ENCODE measurements around the gene LRRC8D. TPM values are rescaled to one million over a fixed set of nuclear protein-coding genes. Genes with fewer than 3 reads are reported as not detected.

The LRRC8D gene
- total RNA-seq, 1 donor from 2014 or later = 42.1 TPM

DNA sequence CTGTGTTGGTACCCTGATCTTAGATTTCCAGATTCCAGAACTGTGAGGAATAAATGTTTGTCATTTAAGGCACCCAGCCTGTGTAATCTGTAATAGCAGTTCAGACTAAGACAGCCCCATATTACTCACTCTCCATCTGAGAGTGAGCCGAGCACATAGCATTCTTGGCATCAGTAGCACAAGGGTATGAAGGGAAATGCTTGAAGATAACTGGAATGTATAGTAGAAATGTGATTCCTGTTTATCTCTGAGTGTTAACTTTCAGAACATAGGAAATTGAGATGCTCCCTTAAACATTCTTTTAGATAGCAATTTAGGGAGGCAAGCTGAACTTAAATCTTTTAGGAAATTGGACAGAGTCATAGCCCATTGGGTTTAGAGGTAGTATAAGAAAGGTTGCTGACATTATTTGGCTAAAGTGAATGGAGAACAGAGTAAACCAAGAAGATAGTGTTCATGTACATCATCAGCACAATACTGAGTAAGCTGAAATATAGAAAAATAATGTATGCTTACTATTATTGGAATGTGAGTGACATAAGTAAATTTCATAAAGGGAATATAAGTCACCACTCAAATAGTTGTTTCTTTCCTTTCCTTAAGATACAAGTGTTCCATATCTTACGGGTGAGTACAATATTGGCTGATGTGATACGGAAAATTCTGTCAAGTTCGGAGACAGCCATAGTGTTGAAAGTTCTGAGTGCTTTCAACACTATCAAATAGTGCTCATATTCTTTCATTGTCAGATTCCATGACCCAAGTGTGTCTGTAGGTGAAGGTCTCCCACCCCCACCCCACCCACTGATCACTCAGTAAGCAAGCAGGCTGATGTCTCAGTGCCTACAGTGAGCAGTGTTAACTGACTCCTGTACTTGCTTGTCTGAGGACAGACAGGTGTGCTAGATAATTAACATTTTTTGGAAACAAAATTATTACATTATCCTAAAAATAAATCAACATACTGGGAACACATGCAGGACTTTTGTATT, 73.7 kb downstream of the LRRC8D start:
- TF ChIP-seq, protein P1, sequence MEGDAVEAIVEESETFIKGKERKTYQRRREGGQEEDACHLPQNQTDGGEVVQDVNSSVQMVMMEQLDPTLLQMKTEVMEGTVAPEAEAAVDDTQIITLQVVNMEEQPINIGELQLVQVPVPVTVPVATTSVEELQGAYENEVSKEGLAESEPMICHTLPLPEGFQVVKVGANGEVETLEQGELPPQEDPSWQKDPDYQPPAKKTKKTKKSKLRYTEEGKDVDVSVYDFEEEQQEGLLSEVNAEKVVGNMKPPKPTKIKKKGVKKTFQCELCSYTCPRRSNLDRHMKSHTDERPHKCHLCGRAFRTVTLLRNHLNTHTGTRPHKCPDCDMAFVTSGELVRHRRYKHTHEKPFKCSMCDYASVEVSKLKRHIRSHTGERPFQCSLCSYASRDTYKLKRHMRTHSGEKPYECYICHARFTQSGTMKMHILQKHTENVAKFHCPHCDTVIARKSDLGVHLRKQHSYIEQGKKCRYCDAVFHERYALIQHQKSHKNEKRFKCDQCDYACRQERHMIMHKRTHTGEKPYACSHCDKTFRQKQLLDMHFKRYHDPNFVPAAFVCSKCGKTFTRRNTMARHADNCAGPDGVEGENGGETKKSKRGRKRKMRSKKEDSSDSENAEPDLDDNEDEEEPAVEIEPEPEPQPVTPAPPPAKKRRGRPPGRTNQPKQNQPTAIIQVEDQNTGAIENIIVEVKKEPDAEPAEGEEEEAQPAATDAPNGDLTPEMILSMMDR (IDR thresholded peaks at IDR 0.05; ENCODE audit: unreplicated experiment) = no peak
- Mint-ChIP-seq H3K36me3 (ENCODE audit: insufficient read depth) (peaks cover 7% of the 10 kb centered on the region), H3K27me3 (no peaks in the 10 kb centered on the region), H3K4me1 (ENCODE audit: low read depth) (peaks cover 6% of the 10 kb centered on the region), H3K4me3 (ENCODE audit: low read depth) (no peak overlapping the region), H3K9me3 (ENCODE audit: low read depth) (no peaks in the 10 kb centered on the region), H3K27ac (peak overlapping the region; percentile 65)
- no peak for DNase-seq (ENCODE audit: low spot score, unreplicated experiment)

DNA sequence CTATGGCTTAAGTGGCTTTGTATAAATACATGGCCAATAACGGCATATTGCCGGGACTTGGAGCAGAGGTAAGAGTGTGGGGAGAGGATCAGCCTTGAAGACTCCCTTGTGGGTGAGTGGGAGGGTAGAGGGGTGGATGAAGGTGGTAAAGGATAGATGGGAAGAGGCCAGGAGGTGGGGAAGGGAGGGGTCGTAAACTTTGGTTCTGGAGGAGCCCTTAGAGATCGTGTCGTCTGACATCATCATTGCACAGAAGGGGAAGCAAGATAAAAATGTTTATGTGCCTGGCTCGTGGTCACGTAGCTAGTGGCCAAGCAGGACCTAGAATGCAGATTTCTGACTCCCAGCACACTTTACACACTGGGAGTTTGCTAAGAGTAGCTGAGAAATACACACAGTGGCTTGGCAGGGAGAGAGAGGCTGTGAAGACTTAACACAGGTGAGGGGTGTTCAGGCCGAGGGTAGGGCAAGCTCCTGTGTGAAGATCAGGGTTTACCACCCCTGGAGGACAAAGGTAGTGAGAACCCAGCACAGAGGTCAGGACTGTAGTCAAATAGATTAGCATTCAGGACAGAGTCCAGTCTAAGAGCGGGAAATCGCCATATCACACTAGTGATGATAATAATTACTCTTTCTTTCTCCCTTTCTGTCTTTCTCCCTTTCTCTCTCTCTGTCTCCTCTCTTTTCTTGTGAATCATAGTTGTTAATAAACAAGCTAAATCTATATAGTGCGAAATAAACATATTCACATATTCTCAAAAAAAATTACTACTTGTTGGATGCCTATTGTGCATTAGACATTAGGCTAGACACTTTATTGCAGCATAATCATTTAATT, 75.5 kb downstream of the LRRC8D start:
- Mint-ChIP-seq H3K9me3 (ENCODE audit: low read depth) (no peaks in the 10 kb centered on the region), H3K4me3 (ENCODE audit: low read depth) (no peak overlapping the region), H3K4me1 (ENCODE audit: low read depth) (peaks cover 15% of the 10 kb centered on the region), H3K36me3 (ENCODE audit: insufficient read depth) (peaks cover 4% of the 10 kb centered on the region), H3K27me3 (no peaks in the 10 kb centered on the region), H3K27ac (no peak overlapping the region)
- TF ChIP-seq, protein P1 (IDR thresholded peaks at IDR 0.05; ENCODE audit: unreplicated experiment) = no peak
- no peak for DNase-seq (ENCODE audit: low spot score, unreplicated experiment)

DNA sequence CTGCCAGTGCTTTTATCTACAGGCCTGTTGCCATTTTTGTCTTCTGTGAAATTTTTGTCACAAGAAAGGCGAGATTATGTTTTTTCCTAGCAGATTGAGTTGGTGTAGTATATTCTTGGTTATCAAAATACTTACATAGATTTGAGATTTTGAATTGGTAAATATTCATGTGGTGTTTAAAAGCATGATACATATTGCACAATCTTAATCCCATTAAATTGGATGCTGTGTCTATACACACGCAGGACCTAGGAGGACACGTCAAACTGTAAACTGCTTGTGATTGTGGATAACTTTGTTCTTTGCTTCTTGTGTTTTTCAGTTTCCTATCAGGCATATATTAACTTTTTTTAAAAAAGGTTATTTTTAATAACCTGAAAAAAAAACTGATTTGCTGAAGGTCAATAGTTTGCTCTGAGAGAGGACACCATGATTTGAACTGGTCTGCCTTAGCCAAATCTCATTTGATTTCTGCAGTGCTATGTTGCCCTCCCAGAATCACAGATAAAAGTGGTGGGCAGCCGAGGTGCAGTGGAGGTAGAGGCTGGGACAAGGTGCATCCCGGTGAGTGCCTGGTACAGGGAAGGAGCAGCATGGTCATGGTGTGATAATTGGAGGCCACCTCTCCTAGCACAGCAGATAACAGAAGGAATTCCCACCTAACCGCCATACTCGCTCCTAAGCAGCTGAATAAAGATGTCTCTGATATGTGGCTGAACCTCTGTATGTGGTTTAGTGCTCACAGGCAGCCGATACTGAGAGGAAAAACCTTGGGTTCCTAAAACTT, 76.7 kb downstream of the LRRC8D start:
- peaks cover 23% of the 10 kb centered on the region for H3K4me1 Mint-ChIP-seq (ENCODE audit: low read depth)
- H3K27ac Mint-ChIP-seq = no peak overlapping the region
- peaks cover 1% of the 10 kb centered on the region for H3K36me3 Mint-ChIP-seq (ENCODE audit: insufficient read depth)
- no peaks in the 10 kb centered on the region for H3K27me3 Mint-ChIP-seq
- TF ChIP-seq, protein P1 (IDR thresholded peaks at IDR 0.05; ENCODE audit: unreplicated experiment) = no peak
- no peak for DNase-seq (ENCODE audit: low spot score, unreplicated experiment)
- H3K4me3 Mint-ChIP-seq (ENCODE audit: low read depth) = no peak overlapping the region
- H3K9me3 Mint-ChIP-seq (ENCODE audit: low read depth) = no peaks in the 10 kb centered on the region

DNA sequence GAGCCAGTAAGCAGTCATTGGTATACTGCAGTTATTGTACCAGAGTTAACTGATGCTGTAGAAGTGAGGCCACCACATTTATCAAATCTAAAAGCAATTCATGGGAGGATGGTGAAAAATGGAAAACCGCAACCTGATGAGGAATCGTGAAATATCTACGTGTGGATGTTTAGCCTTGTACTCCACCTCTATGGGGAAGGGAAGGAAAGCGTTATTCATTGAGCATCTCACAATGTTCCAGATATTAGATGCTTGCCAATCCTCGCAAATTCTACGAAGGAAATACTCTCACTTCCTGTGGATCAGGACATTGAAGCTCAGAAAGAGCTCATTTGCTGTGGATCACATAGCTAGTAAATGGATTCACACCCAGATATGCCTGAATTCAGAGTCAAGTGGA, 77.3 kb downstream of the LRRC8D start:
- TF ChIP-seq, protein P1 (IDR thresholded peaks at IDR 0.05; ENCODE audit: unreplicated experiment) = no peak
- Mint-ChIP-seq H3K27me3 (no peaks in the 10 kb centered on the region), H3K9me3 (ENCODE audit: low read depth) (no peaks in the 10 kb centered on the region), H3K4me1 (ENCODE audit: low read depth) (peaks cover 23% of the 10 kb centered on the region), H3K36me3 (ENCODE audit: insufficient read depth) (peaks cover 1% of the 10 kb centered on the region), H3K27ac (no peak overlapping the region), H3K4me3 (ENCODE audit: low read depth) (no peak overlapping the region)
- no peak for DNase-seq (ENCODE audit: low spot score, unreplicated experiment)

Data from progenitor cell of endocrine pancreas (in vitro differentiated cells).